CD4-positive, alpha-beta T cell treated with Interleukin-6 for 4 hours (primary cell): ENCODE results near the gene MTMR11.
"Not testable (repeated sequence)": the region's sequence is repeated elsewhere in the genome, so short reads cannot be mapped to it uniquely, and the experiment has no call there.

ENCODE experiments used
- DNase-seq: peaks from one replicate; pipeline ENCODE4 v3.0.0-alpha.2; 2020; ENCODE audit warnings: mixed read lengths

The MTMR11 gene

GRCh38 chr1:149936170-149936991 lies at the start of gene MTMR11:
Gene MTMR11, minus strand, starts transcription at chr1:149936879. Its CDS starts 232 bp downstream, at chr1:149936647.
- no peak for DNase-seq

GRCh38 chr1:149979972-149980540 lies 43.4 kb upstream of the MTMR11 start:
- DNase-seq = no peak

- no peak for DNase-seq
Observed at GRCh38 chr1:149979245-149979971, 42.7 kb upstream of the MTMR11 start.

GRCh38 chr1:149978547-149979023 lies 41.9 kb upstream of the MTMR11 start:
- DNase-seq = no peak

GRCh38 chr1:149977345-149977744 lies 40.7 kb upstream of the MTMR11 start:
- no peak for DNase-seq

- no peak for DNase-seq
Observed at GRCh38 chr1:149972547-149972946, 35.9 kb upstream of the MTMR11 start.

GRCh38 chr1:149967646-149968045 lies 31.0 kb upstream of the MTMR11 start:
- no peak for DNase-seq

- DNase-seq = no peak
Observed at GRCh38 chr1:149967041-149967440, 30.4 kb upstream of the MTMR11 start.

GRCh38 chr1:149966405-149966804 lies 29.7 kb upstream of the MTMR11 start:
- DNase-seq = no peak

GRCh38 chr1:149965440-149965839 lies 28.8 kb upstream of the MTMR11 start:
- DNase-seq = no peak

GRCh38 chr1:149963358-149963757 lies 26.7 kb upstream of the MTMR11 start:
- DNase-seq = no peak

GRCh38 chr1:149962736-149963135 lies 26.1 kb upstream of the MTMR11 start:
- DNase-seq = no peak

- DNase-seq = peak; percentile 50
Observed at GRCh38 chr1:149962039-149962647, 25.5 kb upstream of the MTMR11 start.

GRCh38 chr1:149957548-149957947 lies 20.9 kb upstream of the MTMR11 start:
- not testable (repeated sequence) for DNase-seq

GRCh38 chr1:149949911-149950310 lies 13.2 kb upstream of the MTMR11 start:
- DNase-seq = no peak

GRCh38 chr1:149945206-149945605 lies 8.5 kb upstream of the MTMR11 start:
- DNase-seq = no peak

GRCh38 chr1:149942885-149943284 lies 6.2 kb upstream of the MTMR11 start:
- no peak for DNase-seq

GRCh38 chr1:149942207-149942606 lies 5.5 kb upstream of the MTMR11 start:
- DNase-seq = no peak

GRCh38 chr1:149940427-149940826 lies 3.7 kb upstream of the MTMR11 start:
- DNase-seq = no peak

GRCh38 chr1:149938668-149939003 lies 2.0 kb upstream of the MTMR11 start:
- DNase-seq = not testable (repeated sequence)

- DNase-seq = no peak
Observed at GRCh38 chr1:149937759-149938158, 1.1 kb upstream of the MTMR11 start.

- no peak for DNase-seq
Observed at GRCh38 chr1:149936992-149937705, 470 bp upstream of the MTMR11 start.

- DNase-seq = no peak
Observed at GRCh38 chr1:149934356-149934755, 2.3 kb downstream of the MTMR11 start.
